Upper lobe of left lung (tissue), 6 donors: ENCODE measurements around the gene GPR108. TPM values are rescaled to one million over a fixed set of nuclear protein-coding genes. Genes with fewer than 3 reads are reported as not detected.
"Not testable (repeated sequence)": the region's sequence is repeated elsewhere in the genome, so short reads cannot be mapped to it uniquely, and the experiment has no call there.

Experiments used
- ATAC-seq, 2 donors: fragments of 200-7000 bp; cut with Tn5 transposase; one replicate each; pipeline ENCODE4 v1.9.1; 2022; ENCODE audit warnings: mild to moderate bottlenecking in 2 of 2, moderate library complexity in 2 of 2; ENCODE audit not compliant: low FRiP score in 2 of 2
- DNase-seq, 2 donors: peaks; one replicate each; pipeline ENCODE4 v3.0.0-alpha.2; 2019 to 2020
- H3K27ac ChIP-seq, 4 donors: fragments of 200-600 bp; sonication (generic); one replicate each; pipeline ENCODE4 v1.5.1; 2016 to 2019
- H3K27me3 ChIP-seq, 4 donors: fragments of 200-600 bp; sonication (generic); one replicate each; pipeline ENCODE4 v1.5.1; 2017 to 2019
- H3K36me3 ChIP-seq, 4 donors: fragments of 200-600 bp; sonication (generic); one replicate each; pipeline ENCODE4 v1.5.1; 2016 to 2019
- H3K4me1 ChIP-seq, 4 donors: fragments of 200-600 bp; sonication (generic); one replicate each; pipeline ENCODE4 v1.5.1; 2018 to 2019
- H3K4me3 ChIP-seq, 4 donors: fragments of 200-600 bp; sonication (generic); one replicate each; pipeline ENCODE4 v1.5.1; 2017 to 2019; ENCODE audit warnings: mild to moderate bottlenecking in 2 of 4, moderate library complexity in 1 of 4
- H3K9me3 ChIP-seq, 4 donors: fragments of 200-600 bp; sonication (generic); one replicate each; pipeline ENCODE4 v1.5.1; 2018 to 2019
- EP300 ChIP-seq, 4 donors: sonication (generic); formaldehyde crosslinking; IDR thresholded peaks; one replicate each; pipeline ENCODE4 v1.5.1; 2017; ENCODE audit warnings: antibody characterized with exemption in 4 of 4, control low read depth in 2 of 4
- POLR2A ChIP-seq, 4 donors: fragments of 450-650 bp; IDR thresholded peaks; one replicate each; pipeline ENCODE4 v1.5.1; 2016 to 2017; ENCODE audit warnings: antibody characterized with exemption in 4 of 4, mild to moderate bottlenecking in 2 of 4
- POLR2AphosphoS5 ChIP-seq, 2 donors: sonication (generic); formaldehyde crosslinking; IDR thresholded peaks; one replicate each; pipeline ENCODE4 v1.5.1; 2017; ENCODE audit warnings: antibody characterized with exemption in 2 of 2
- WGBS, 2 donors: methylation state at CpG; one replicate each; pipeline ENCODE4 v1.1.5; 2017 to 2018; 5-methylcytosine and 5-hydroxymethylcytosine counted together
- total RNA-seq, 6 donors: library from RNA; depleted of rRNA in 4 of 6; stranded (reverse); fragments of >200 nt in 4 of 6; gene quantifications; one replicate each; pipeline versions ENCODE4 v1.1.0 to v1.2.1, GENCODE V29; 2016 to 2021
- TF ChIP-seq, protein P1 (sequence below), 6 experiments: fragments of 450-650 bp in 4 of 6; fragments of 200-600 bp in 2 of 6; sonication (generic) in 2 of 6; IDR thresholded peaks; one replicate each; pipeline ENCODE4 v1.5.1; 2016 to 2019; ENCODE audit warnings: antibody characterized with exemption in 6 of 6
- donor health status: DM: no; HTN: no; CAD: no; lungs with moderate emphysema.
- donor health status: DM: no; HTN: yes; CAD: no; lungs with severe emphysema.

The GPR108 gene
- total RNA-seq, 6 donors from 2014 or later: 51.6 to 105 (median 69.0) TPM

GRCh38 chr19:6774821-6775707 is 37.7 kb upstream of the GPR108 start:
- DNase-seq: no peak

DNA sequence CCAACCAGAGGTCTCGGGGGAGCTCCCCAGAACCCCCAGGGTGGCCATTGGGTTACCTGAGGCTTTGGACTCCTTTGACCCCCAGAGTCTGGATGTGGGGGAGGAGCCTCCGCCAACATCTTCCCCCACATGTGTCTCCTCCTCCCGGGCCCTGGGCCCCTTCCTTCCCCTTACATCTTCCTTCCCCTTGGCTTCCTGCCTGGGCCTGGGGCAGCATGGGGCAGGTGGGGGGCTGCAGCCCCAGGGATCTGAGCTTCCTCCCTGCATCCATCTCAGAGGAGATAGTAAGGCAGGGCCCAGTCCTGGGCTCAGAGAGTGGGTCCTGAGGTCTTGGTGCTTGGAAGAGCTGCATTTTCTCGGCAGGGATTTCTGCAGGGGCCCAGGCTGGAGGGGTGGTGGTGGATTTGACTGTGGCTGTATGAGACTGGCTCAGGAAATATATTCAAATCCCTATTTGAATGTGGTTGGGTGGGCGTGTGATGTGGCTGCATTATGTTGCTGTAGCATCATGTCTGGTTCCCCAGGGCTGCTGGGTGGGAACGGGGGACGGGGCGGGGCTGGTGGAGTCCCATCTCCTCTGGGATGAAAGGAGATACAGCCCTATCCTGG is 36.0 kb upstream of the GPR108 start:
- peak; percentile 55 to 67 for ATAC-seq
- DNase-seq: peak; percentile 52 to 67
- 44 to 63% methylated on average over 7 to 8 of the region's 8 CpGs for WGBS, 2 donors
- H3K27ac ChIP-seq: peak overlapping the region; percentile 71 to 92 (median 76)
- H3K4me3 ChIP-seq: peak overlapping the region; percentile 44 to 60 (median 56)
- no peaks in the 10 kb centered on the region for H3K9me3 ChIP-seq
- no peaks in the 10 kb centered on the region for H3K27me3 ChIP-seq
- TF ChIP-seq POLR2AphosphoS5 (IDR thresholded peaks at IDR 0.05) (no peak), POLR2A (IDR thresholded peaks at IDR 0.05) (no peak), EP300 (IDR thresholded peaks at IDR 0.05) (no peak)
- TF ChIP-seq, protein P1, sequence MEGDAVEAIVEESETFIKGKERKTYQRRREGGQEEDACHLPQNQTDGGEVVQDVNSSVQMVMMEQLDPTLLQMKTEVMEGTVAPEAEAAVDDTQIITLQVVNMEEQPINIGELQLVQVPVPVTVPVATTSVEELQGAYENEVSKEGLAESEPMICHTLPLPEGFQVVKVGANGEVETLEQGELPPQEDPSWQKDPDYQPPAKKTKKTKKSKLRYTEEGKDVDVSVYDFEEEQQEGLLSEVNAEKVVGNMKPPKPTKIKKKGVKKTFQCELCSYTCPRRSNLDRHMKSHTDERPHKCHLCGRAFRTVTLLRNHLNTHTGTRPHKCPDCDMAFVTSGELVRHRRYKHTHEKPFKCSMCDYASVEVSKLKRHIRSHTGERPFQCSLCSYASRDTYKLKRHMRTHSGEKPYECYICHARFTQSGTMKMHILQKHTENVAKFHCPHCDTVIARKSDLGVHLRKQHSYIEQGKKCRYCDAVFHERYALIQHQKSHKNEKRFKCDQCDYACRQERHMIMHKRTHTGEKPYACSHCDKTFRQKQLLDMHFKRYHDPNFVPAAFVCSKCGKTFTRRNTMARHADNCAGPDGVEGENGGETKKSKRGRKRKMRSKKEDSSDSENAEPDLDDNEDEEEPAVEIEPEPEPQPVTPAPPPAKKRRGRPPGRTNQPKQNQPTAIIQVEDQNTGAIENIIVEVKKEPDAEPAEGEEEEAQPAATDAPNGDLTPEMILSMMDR (IDR thresholded peaks at IDR 0.05): no peak
- no peaks in the 10 kb centered on the region for H3K36me3 ChIP-seq
- peaks cover 0 to 7% (median under 1%) of the 10 kb centered on the region in 4 donors for H3K4me1 ChIP-seq

More at GRCh38 chr19:6774821-6775707, 37.7 kb upstream of the GPR108 start:
- no peaks in the 10 kb centered on the region for H3K36me3 ChIP-seq
- peaks cover 0 to 7% (median 0%) of the 10 kb centered on the region in 4 donors for H3K4me1 ChIP-seq
- peak overlapping the region in 1 of 4 donors; percentile 16 for H3K27ac ChIP-seq
- 72 to 75% methylated on average over 11 of the region's 11 CpGs for WGBS, 2 donors
- TF ChIP-seq, protein P1 (IDR thresholded peaks at IDR 0.05): no peak
- no peak for TF ChIP-seq EP300 (IDR thresholded peaks at IDR 0.05)
- no peak for TF ChIP-seq POLR2A (IDR thresholded peaks at IDR 0.05)
- TF ChIP-seq POLR2AphosphoS5 (IDR thresholded peaks at IDR 0.05): no peak
- peak in 1 of 2 donors; percentile 28 for ATAC-seq
- H3K27me3 ChIP-seq: no peaks in the 10 kb centered on the region
- H3K4me3 ChIP-seq: no peak overlapping the region
- no peaks in the 10 kb centered on the region for H3K9me3 ChIP-seq

DNA sequence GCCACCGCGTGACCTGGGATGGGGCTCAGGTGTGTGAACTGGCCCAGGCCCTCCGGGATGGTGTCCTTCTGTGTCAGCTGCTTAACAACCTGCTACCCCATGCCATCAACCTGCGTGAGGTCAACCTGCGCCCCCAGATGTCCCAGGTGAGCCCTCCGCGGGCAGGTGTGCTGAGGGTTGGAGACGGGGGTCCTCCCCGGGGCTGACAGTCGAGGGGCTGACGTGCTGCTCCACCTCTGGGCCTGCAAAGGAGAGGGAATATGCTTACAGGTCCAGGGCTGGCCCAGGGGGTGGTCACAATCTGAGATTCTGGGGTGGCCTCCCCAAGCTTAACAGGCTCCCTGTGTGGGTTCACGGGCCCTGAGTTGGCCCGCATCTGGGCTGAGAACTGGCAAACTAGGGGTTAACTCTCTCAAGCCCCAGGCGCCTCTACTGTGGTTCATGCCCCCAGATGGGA is 35.5 kb upstream of the GPR108 start:
- TF ChIP-seq, protein P1 (IDR thresholded peaks at IDR 0.05): no peak
- no peak for TF ChIP-seq POLR2A (IDR thresholded peaks at IDR 0.05)
- TF ChIP-seq POLR2AphosphoS5 (IDR thresholded peaks at IDR 0.05): no peak
- TF ChIP-seq EP300 (IDR thresholded peaks at IDR 0.05): no peak
- Histone ChIP-seq H3K9me3 (no peaks in the 10 kb centered on the region), H3K27me3 (no peaks in the 10 kb centered on the region), H3K4me3 (peak overlapping the region; percentile 44 to 60 (median 56)), H3K27ac (peak overlapping the region; percentile 71 to 92 (median 76)), H3K36me3 (no peaks in the 10 kb centered on the region), H3K4me1 (peaks cover 0 to 11% (median 3%) of the 10 kb centered on the region in 4 donors)
- no peak for ATAC-seq
- DNase-seq: no peak
- WGBS, 2 donors: 36% methylated on average over 10 of the region's 14 CpGs; no CpG with 5 or more reads in 1 of the 2 donors

DNA sequence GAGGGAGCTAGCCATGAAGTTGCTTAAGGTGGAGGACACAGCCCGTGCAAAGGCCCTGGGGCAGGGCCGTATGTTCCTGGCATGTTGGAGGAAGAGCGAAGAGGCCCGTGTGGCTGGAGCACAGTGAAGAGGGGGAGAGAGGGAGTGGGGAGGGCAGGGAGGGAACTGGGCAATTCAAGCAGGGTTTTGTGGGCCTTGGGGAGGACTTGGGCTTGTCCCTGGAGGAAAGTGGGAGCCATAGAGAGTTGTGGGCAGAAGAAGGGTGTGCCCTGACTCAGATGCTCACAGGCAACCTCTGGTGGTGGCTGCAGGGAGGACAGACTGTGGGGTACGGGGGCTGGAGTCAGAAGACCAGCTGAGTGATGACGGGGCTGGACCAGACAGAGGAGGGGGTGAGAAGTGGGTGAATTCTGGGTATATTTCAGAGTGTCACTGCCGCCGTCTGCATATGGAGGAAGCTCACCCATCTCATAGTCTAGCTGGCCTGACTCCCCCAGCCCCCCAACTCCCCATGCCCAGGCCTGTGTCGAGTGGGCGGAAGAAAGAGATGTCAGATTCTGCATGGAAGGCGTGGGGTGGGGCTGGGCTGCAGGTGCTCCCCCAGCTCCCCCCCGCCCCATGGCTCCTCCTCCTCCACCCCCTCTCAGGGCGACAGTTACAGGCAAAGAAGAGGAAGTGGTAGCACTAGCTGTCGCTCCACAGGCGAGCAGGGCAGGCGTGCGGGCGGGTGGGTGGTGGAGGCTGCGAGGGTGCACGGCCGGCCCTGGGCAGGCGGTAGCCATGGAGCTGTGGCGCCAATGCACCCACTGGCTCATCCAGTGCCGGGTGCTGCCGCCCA is 34.9 kb upstream of the GPR108 start, which contains the start of gene VAV1:
Gene VAV1 (plus strand): TSS at position 681 of the 838 bp plus-strand sequence. CDS start 100 bp downstream, at position 781.
- Histone ChIP-seq H3K9me3 (no peaks in the 10 kb centered on the region), H3K36me3 (no peaks in the 10 kb centered on the region), H3K27ac (peak within 1 kb of the TSS; percentile 71 to 92 (median 76)), H3K4me1 (peaks cover under 1 to 17% (median 10%) of the 10 kb centered on the region in 4 donors), H3K4me3 (peak within 1 kb of the TSS; percentile 44 to 60 (median 56)), H3K27me3 (no peaks in the 10 kb centered on the region)
- DNase-seq (peak; percentile 79 to 93), ATAC-seq (peak; percentile 74 to 81)
- 49 to 53% methylated on average over 16 to 17 of the region's 25 CpGs for WGBS, 2 donors
- TF ChIP-seq, protein P1 (IDR thresholded peaks at IDR 0.05): peak in 3 of 6 experiments; percentile 14 to 42 (median 27)
- TF ChIP-seq EP300 (IDR thresholded peaks at IDR 0.05) (no peak), POLR2A (IDR thresholded peaks at IDR 0.05) (peak in 1 of 4 donors; percentile 67), POLR2AphosphoS5 (IDR thresholded peaks at IDR 0.05) (peak; percentile 12 to 65)

DNA sequence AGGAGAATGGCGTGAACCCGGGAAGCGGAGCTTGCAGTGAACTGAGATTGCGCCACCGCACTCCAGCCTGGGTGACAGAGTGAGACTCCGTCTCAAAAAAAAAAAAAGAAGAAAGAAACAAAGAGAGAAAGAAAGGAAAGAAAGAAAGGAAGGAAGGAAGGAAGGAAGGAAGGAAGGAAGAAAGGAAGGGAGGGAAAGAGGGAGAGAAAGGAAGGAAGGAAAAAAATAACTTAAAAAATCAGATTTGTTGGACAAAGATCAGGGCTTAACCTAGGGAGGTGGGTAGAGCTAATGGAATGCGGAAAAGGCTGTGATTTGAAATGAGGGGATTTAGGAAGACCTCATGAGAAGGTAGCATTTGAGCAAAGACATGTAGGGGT is 34.3 kb upstream of the GPR108 start:
- peaks cover 7 to 24% (median 15%) of the 10 kb centered on the region in 4 donors for H3K4me1 ChIP-seq
- DNase-seq, H3K36me3 ChIP-seq, H3K4me3 ChIP-seq, ATAC-seq, H3K9me3 ChIP-seq, H3K27me3 ChIP-seq: not testable (repeated sequence)
- H3K27ac ChIP-seq: peak overlapping the region; percentile 71 to 92 (median 76)
- WGBS, 2 donors: 87 to 89% methylated on average over 7 of the region's 7 CpGs
